Measurements from ENCODE around the gene LCTL.

DNA sequence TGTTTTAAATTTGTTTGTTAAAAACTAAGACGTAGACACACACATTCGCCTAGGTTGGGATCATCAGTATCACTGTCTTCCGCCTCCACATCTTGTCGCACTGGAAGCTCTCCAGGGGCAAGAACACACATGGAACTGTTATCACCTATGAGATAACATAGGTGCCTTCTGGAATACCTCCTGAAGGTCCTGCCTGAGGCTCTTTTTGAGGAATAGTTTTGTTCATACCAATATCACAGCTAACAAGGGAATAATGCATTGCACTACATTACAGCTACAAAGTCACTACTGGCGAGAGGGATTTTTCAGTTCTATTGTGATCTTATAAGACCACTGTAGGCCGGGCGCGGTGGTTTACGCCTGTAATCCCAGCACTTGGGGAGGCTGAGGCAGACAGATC is 30.7 kb downstream of the LCTL start:
- no peak for TF ChIP-seq EP300 (IDR thresholded peaks at IDR 0.05)
- TF ChIP-seq, protein P1, sequence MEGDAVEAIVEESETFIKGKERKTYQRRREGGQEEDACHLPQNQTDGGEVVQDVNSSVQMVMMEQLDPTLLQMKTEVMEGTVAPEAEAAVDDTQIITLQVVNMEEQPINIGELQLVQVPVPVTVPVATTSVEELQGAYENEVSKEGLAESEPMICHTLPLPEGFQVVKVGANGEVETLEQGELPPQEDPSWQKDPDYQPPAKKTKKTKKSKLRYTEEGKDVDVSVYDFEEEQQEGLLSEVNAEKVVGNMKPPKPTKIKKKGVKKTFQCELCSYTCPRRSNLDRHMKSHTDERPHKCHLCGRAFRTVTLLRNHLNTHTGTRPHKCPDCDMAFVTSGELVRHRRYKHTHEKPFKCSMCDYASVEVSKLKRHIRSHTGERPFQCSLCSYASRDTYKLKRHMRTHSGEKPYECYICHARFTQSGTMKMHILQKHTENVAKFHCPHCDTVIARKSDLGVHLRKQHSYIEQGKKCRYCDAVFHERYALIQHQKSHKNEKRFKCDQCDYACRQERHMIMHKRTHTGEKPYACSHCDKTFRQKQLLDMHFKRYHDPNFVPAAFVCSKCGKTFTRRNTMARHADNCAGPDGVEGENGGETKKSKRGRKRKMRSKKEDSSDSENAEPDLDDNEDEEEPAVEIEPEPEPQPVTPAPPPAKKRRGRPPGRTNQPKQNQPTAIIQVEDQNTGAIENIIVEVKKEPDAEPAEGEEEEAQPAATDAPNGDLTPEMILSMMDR (IDR thresholded peaks at IDR 0.05): no peak
- TF ChIP-seq POLR2A (IDR thresholded peaks at IDR 0.05): no peak
